Suprapubic skin (tissue), 4 donors: Measurements from ENCODE around the gene NDUFAF2. TPM values are rescaled to one million over a fixed set of nuclear protein-coding genes. Genes with fewer than 3 reads are reported as not detected.
"Not testable (repeated sequence)": the region's sequence is repeated elsewhere in the genome, so short reads cannot be mapped to it uniquely, and the experiment has no call there.

ENCODE experiments used
- DNase-seq, 2 donors: peaks; one replicate each; pipeline ENCODE4 v3.0.0-alpha.2; 2019; ENCODE audit warnings: low spot score in 2 of 2
- H3K27ac ChIP-seq: fragments of 200-600 bp; sonication (generic); one replicate; pipeline ENCODE4 v1.5.1; 2019
- H3K27me3 ChIP-seq: fragments of 200-600 bp; sonication (generic); one replicate; pipeline ENCODE4 v1.5.1; 2019
- H3K36me3 ChIP-seq: fragments of 200-600 bp; sonication (generic); one replicate; pipeline ENCODE4 v1.5.1; 2019
- H3K4me1 ChIP-seq: fragments of 200-600 bp; sonication (generic); one replicate; pipeline ENCODE4 v1.5.1; 2019
- H3K4me3 ChIP-seq: fragments of 200-600 bp; sonication (generic); one replicate; pipeline ENCODE4 v1.5.1; 2019; ENCODE audit warnings: mild to moderate bottlenecking
- H3K9me3 ChIP-seq: fragments of 200-600 bp; sonication (generic); one replicate; pipeline ENCODE4 v1.5.1; 2019
- CTCF ChIP-seq, 2 donors: fragments of 200-600 bp in 1 of 2; fragments of 450-650 bp in 1 of 2; sonication (generic) in 1 of 2; IDR thresholded peaks; one replicate each; pipeline ENCODE4 v1.5.1; 2016 to 2019; ENCODE audit warnings: antibody characterized with exemption in 2 of 2, mild to moderate bottlenecking in 1 of 2, moderate library complexity in 1 of 2
- EP300 ChIP-seq: sonication (generic); formaldehyde crosslinking; IDR thresholded peaks from one replicate; pipeline ENCODE4 v1.6.1; 2017; ENCODE audit warnings: antibody characterized with exemption
- POLR2A ChIP-seq, 2 donors: fragments of 450-650 bp; IDR thresholded peaks; one replicate each; pipeline ENCODE4 v1.6.1; 2017; ENCODE audit warnings: antibody characterized with exemption in 2 of 2, mild to moderate bottlenecking in 2 of 2, moderate library complexity in 2 of 2
- POLR2AphosphoS5 ChIP-seq, 3 donors: sonication (generic); formaldehyde crosslinking; IDR thresholded peaks; one replicate each; pipeline ENCODE4 v1.6.1; 2017; ENCODE audit warnings: antibody characterized with exemption in 3 of 3
- WGBS: methylation state at CpG from one replicate; pipeline ENCODE4 v1.1.5; 2018; 5-methylcytosine and 5-hydroxymethylcytosine counted together
- total RNA-seq, 4 donors: library from RNA; depleted of rRNA; stranded (reverse); fragments of >200 nt; gene quantifications; one replicate each; pipeline ENCODE4 v1.1.0, GENCODE V29; 2016

NDUFAF2 gene
- total RNA-seq, 4 donors from 2014 or later = 15.6 to 20.4 (median 17.5) TPM

- no peaks in the 10 kb centered on the region for H3K9me3 ChIP-seq
- TF ChIP-seq CTCF (IDR thresholded peaks at IDR 0.05) = no peak
- no peak for TF ChIP-seq EP300
- no peak for TF ChIP-seq POLR2AphosphoS5 (IDR thresholded peaks at IDR 0.05)
- TF ChIP-seq POLR2A (IDR thresholded peaks at IDR 0.05) = no peak
- H3K27me3 ChIP-seq = no peaks in the 10 kb centered on the region
- DNase-seq = no peak
- no peaks in the 10 kb centered on the region for H3K4me1 ChIP-seq
- no peaks in the 10 kb centered on the region for H3K36me3 ChIP-seq
- no peak overlapping the region for H3K4me3 ChIP-seq
- H3K27ac ChIP-seq = no peak overlapping the region
- 92% methylated on average over 2 of the region's 2 CpGs for WGBS
These were observed 144.3 kb downstream of the NDUFAF2 start for GRCh38 chr5:61089351-61089750.

GRCh38 chr5:61093046-61093771, 148.2 kb downstream of the NDUFAF2 start:
- not testable (repeated sequence) for H3K36me3 ChIP-seq, H3K27ac ChIP-seq, H3K27me3 ChIP-seq, DNase-seq, H3K9me3 ChIP-seq, H3K4me1 ChIP-seq, H3K4me3 ChIP-seq
- WGBS = 67% methylated on average over 5 of the region's 5 CpGs

GRCh38 chr5:61097465-61097864, 152.5 kb downstream of the NDUFAF2 start:
- DNase-seq = no peak
- TF ChIP-seq EP300 = no peak
- no peak for TF ChIP-seq CTCF (IDR thresholded peaks at IDR 0.05)
- no peak for TF ChIP-seq POLR2AphosphoS5 (IDR thresholded peaks at IDR 0.05)
- TF ChIP-seq POLR2A (IDR thresholded peaks at IDR 0.05) = no peak
- Histone ChIP-seq H3K9me3 (no peaks in the 10 kb centered on the region), H3K4me3 (no peak overlapping the region), H3K36me3 (peaks cover 5% of the 10 kb centered on the region), H3K4me1 (no peaks in the 10 kb centered on the region), H3K27me3 (no peaks in the 10 kb centered on the region), H3K27ac (no peak overlapping the region)
- WGBS = 93% methylated on average over 2 of the region's 2 CpGs

- no peak for TF ChIP-seq CTCF (IDR thresholded peaks at IDR 0.05)
- TF ChIP-seq POLR2A (IDR thresholded peaks at IDR 0.05) = no peak
- TF ChIP-seq EP300 = no peak
- TF ChIP-seq POLR2AphosphoS5 (IDR thresholded peaks at IDR 0.05) = no peak
- WGBS = 91% methylated on average over 1 of the region's 1 CpG
- Histone ChIP-seq H3K4me1 (no peaks in the 10 kb centered on the region), H3K36me3 (peaks cover 5% of the 10 kb centered on the region), H3K4me3 (no peak overlapping the region), H3K27ac (no peak overlapping the region), H3K27me3 (no peaks in the 10 kb centered on the region), H3K9me3 (no peaks in the 10 kb centered on the region)
- DNase-seq = no peak
These were observed 153.4 kb downstream of the NDUFAF2 start for GRCh38 chr5:61098251-61098995.

- H3K4me3 ChIP-seq = no peak overlapping the region
- no peaks in the 10 kb centered on the region for H3K4me1 ChIP-seq
- no peak for DNase-seq
- no peak for TF ChIP-seq EP300
- no peak for TF ChIP-seq CTCF (IDR thresholded peaks at IDR 0.05)
- no peak for TF ChIP-seq POLR2AphosphoS5 (IDR thresholded peaks at IDR 0.05)
- no peak for TF ChIP-seq POLR2A (IDR thresholded peaks at IDR 0.05)
- 90% methylated on average over 4 of the region's 4 CpGs for WGBS
- peaks cover 5% of the 10 kb centered on the region for H3K36me3 ChIP-seq
- no peaks in the 10 kb centered on the region for H3K27me3 ChIP-seq
- no peaks in the 10 kb centered on the region for H3K9me3 ChIP-seq
- no peak overlapping the region for H3K27ac ChIP-seq
These were observed 155.4 kb downstream of the NDUFAF2 start for GRCh38 chr5:61100437-61100836.
